Measurements from ENCODE around the gene IL5RA. TPM values are rescaled to one million over a fixed set of nuclear protein-coding genes. Genes with fewer than 3 reads are reported as not detected.
A peak's percentile ranks its signal among the peaks of the same experiment; 100 is the strongest.

Gene IL5RA
- total RNA-seq, 1 donor from 2014 or later = not detected

GRCh38 chr3:3141939-3142338 lies 31.8 kb upstream of the IL5RA start:
- H3K36me3 ChIP-seq (ENCODE audit: control insufficient read depth, insufficient read depth, low read length) = peaks cover 7% of the 10 kb centered on the region
- no peak for TF ChIP-seq CTCF (IDR thresholded peaks at IDR 0.05; ENCODE audit: insufficient read depth, low read length, severe bottlenecking)
- no peak for FAIRE-seq

GRCh38 chr3:3137526-3137925 lies 27.4 kb upstream of the IL5RA start:
- no peak for DNase-seq (ENCODE audit: low read depth)
- H3K36me3 ChIP-seq (ENCODE audit: control insufficient read depth, insufficient read depth, low read length) = peaks cover 7% of the 10 kb centered on the region
- FAIRE-seq = no peak

More at GRCh38 chr3:3141939-3142338, 31.8 kb upstream of the IL5RA start:
- Histone ChIP-seq H3K4me3 (ENCODE audit: low read depth, low read length) (no peak overlapping the region), H3K27me3 (ENCODE audit: control insufficient read depth, insufficient read depth, low read length) (no peaks in the 10 kb centered on the region)
- no peak for DNase-seq (ENCODE audit: low read depth)

GRCh38 chr3:3134750-3135448 lies 24.7 kb upstream of the IL5RA start:
- no peak for TF ChIP-seq CTCF (IDR thresholded peaks at IDR 0.05; ENCODE audit: insufficient read depth, low read length, severe bottlenecking)

More at GRCh38 chr3:3137526-3137925, 27.4 kb upstream of the IL5RA start:
- no peak for TF ChIP-seq CTCF (IDR thresholded peaks at IDR 0.05; ENCODE audit: insufficient read depth, low read length, severe bottlenecking)
- no peaks in the 10 kb centered on the region for H3K27me3 ChIP-seq (ENCODE audit: control insufficient read depth, insufficient read depth, low read length)
- no peak overlapping the region for H3K4me3 ChIP-seq (ENCODE audit: low read depth, low read length)

GRCh38 chr3:3133500-3133899 lies 23.3 kb upstream of the IL5RA start:
- DNase-seq (ENCODE audit: low read depth) = no peak
- no peak for FAIRE-seq
- peaks cover 12% of the 10 kb centered on the region for H3K36me3 ChIP-seq (ENCODE audit: control insufficient read depth, insufficient read depth, low read length)
- no peak for TF ChIP-seq CTCF (IDR thresholded peaks at IDR 0.05; ENCODE audit: insufficient read depth, low read length, severe bottlenecking)
- no peaks in the 10 kb centered on the region for H3K27me3 ChIP-seq (ENCODE audit: control insufficient read depth, insufficient read depth, low read length)
- H3K4me3 ChIP-seq (ENCODE audit: low read depth, low read length) = no peak overlapping the region

More at GRCh38 chr3:3134750-3135448, 24.7 kb upstream of the IL5RA start:
- H3K27me3 ChIP-seq (ENCODE audit: control insufficient read depth, insufficient read depth, low read length) = no peaks in the 10 kb centered on the region
- H3K36me3 ChIP-seq (ENCODE audit: control insufficient read depth, insufficient read depth, low read length) = peaks cover 8% of the 10 kb centered on the region
- peak; percentile 50 for DNase-seq (ENCODE audit: low read depth)
- no peak for FAIRE-seq
- no peak overlapping the region for H3K4me3 ChIP-seq (ENCODE audit: low read depth, low read length)

- DNase-seq (ENCODE audit: low read depth) (no peak), FAIRE-seq (no peak)
- no peak for TF ChIP-seq CTCF (IDR thresholded peaks at IDR 0.05; ENCODE audit: insufficient read depth, low read length, severe bottlenecking)
- no peak overlapping the region for H3K4me3 ChIP-seq (ENCODE audit: low read depth, low read length)
- no peaks in the 10 kb centered on the region for H3K27me3 ChIP-seq (ENCODE audit: control insufficient read depth, insufficient read depth, low read length)
- H3K36me3 ChIP-seq (ENCODE audit: control insufficient read depth, insufficient read depth, low read length) = peaks cover 11% of the 10 kb centered on the region
Observed at GRCh38 chr3:3129579-3129978, 19.4 kb upstream of the IL5RA start.
